ENCODE data around the gene RNF114.

The RNF114 gene

GRCh38 chr20:49918446-49918845 is 17.8 kb upstream of the RNF114 start:
- ATAC-seq (ENCODE audit: low read depth) (no peak), DNase-seq (ENCODE audit: low spot score) (no peak)
- Histone ChIP-seq H3K4me1 (ENCODE audit: insufficient read depth, poor library complexity, severe bottlenecking) (peaks cover 5% of the 10 kb centered on the region), H3K27me3 (ENCODE audit: insufficient read depth, poor library complexity, severe bottlenecking) (no peaks in the 10 kb centered on the region), H3K27ac (ENCODE audit: poor library complexity, severe bottlenecking) (no peak overlapping the region), H3K4me3 (ENCODE audit: severe bottlenecking) (no peak overlapping the region), H3K9me3 (ENCODE audit: severe bottlenecking) (no peaks in the 10 kb centered on the region), H3K36me3 (ENCODE audit: low read depth) (peaks cover 1% of the 10 kb centered on the region; the same call in 1 of the 2 replicates)
- no peak for TF ChIP-seq CTCF (IDR thresholded peaks at IDR 0.05; ENCODE audit: poor library complexity, severe bottlenecking)

DNA sequence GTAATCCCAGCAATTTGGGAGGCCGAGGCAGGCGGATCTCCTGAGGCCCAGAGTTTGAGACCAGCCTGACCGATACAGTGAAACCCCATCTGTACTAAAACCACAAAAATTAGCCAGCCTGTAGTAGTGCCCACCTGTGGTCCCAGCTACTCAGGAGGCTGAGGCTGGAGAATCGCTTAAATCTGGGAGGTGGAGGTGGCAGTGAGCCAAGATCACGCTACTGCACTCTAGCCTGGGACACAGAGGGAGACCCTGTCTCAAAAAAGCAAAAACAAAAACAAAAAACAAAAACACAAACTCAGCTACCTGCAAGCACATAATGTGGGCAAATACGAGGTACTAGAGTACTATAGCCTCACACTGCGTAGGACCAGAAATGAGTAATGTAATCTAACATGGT is 17.2 kb upstream of the RNF114 start:
- DNase-seq (ENCODE audit: low spot score) (no peak), ATAC-seq (ENCODE audit: low read depth) (no peak)
- Histone ChIP-seq H3K4me1 (ENCODE audit: insufficient read depth, poor library complexity, severe bottlenecking) (peaks cover 5% of the 10 kb centered on the region), H3K27ac (ENCODE audit: poor library complexity, severe bottlenecking) (no peak overlapping the region), H3K27me3 (ENCODE audit: insufficient read depth, poor library complexity, severe bottlenecking) (no peaks in the 10 kb centered on the region), H3K4me3 (ENCODE audit: severe bottlenecking) (no peak overlapping the region), H3K9me3 (ENCODE audit: severe bottlenecking) (no peaks in the 10 kb centered on the region), H3K36me3 (ENCODE audit: low read depth) (no peaks in the 10 kb centered on the region)
- TF ChIP-seq CTCF (IDR thresholded peaks at IDR 0.05; ENCODE audit: poor library complexity, severe bottlenecking): no peak

GRCh38 chr20:49919461-49919860 is 16.7 kb upstream of the RNF114 start:
- Histone ChIP-seq H3K4me1 (ENCODE audit: insufficient read depth, poor library complexity, severe bottlenecking) (peaks cover 5% of the 10 kb centered on the region), H3K27me3 (ENCODE audit: insufficient read depth, poor library complexity, severe bottlenecking) (no peaks in the 10 kb centered on the region), H3K27ac (ENCODE audit: poor library complexity, severe bottlenecking) (no peak overlapping the region), H3K36me3 (ENCODE audit: low read depth) (no peaks in the 10 kb centered on the region), H3K9me3 (ENCODE audit: severe bottlenecking) (no peaks in the 10 kb centered on the region), H3K4me3 (ENCODE audit: severe bottlenecking) (no peak overlapping the region)
- TF ChIP-seq CTCF (IDR thresholded peaks at IDR 0.05; ENCODE audit: poor library complexity, severe bottlenecking): no peak
- ATAC-seq (ENCODE audit: low read depth) (no peak), DNase-seq (ENCODE audit: low spot score) (no peak)

- H3K36me3 ChIP-seq (ENCODE audit: low read depth): no peaks in the 10 kb centered on the region
- ATAC-seq (ENCODE audit: low read depth): no peak
- H3K27me3 ChIP-seq (ENCODE audit: insufficient read depth, poor library complexity, severe bottlenecking): no peaks in the 10 kb centered on the region
- H3K4me3 ChIP-seq (ENCODE audit: severe bottlenecking): no peak overlapping the region
- no peaks in the 10 kb centered on the region for H3K4me1 ChIP-seq (ENCODE audit: insufficient read depth, poor library complexity, severe bottlenecking)
- TF ChIP-seq CTCF (IDR thresholded peaks at IDR 0.05; ENCODE audit: poor library complexity, severe bottlenecking): no peak
- no peak overlapping the region for H3K27ac ChIP-seq (ENCODE audit: poor library complexity, severe bottlenecking)
- no peaks in the 10 kb centered on the region for H3K9me3 ChIP-seq (ENCODE audit: severe bottlenecking)
- DNase-seq (ENCODE audit: low spot score): no peak
Measured at GRCh38 chr20:49924247-49924646, 11.9 kb upstream of the RNF114 start.

GRCh38 chr20:49925901-49926454 is 10.2 kb upstream of the RNF114 start:
- no peak for ATAC-seq (ENCODE audit: low read depth)

More at GRCh38 chr20:49925901-49926454, 10.2 kb upstream of the RNF114 start:
- DNase-seq (ENCODE audit: low spot score): no peak
- H3K4me1 ChIP-seq (ENCODE audit: insufficient read depth, poor library complexity, severe bottlenecking): no peaks in the 10 kb centered on the region
- no peak overlapping the region for H3K27ac ChIP-seq (ENCODE audit: poor library complexity, severe bottlenecking)
- no peaks in the 10 kb centered on the region for H3K9me3 ChIP-seq (ENCODE audit: severe bottlenecking)
- TF ChIP-seq CTCF (IDR thresholded peaks at IDR 0.05; ENCODE audit: poor library complexity, severe bottlenecking): no peak
- H3K27me3 ChIP-seq (ENCODE audit: insufficient read depth, poor library complexity, severe bottlenecking): no peaks in the 10 kb centered on the region
- no peak overlapping the region for H3K4me3 ChIP-seq (ENCODE audit: severe bottlenecking)
- H3K36me3 ChIP-seq (ENCODE audit: low read depth): no peaks in the 10 kb centered on the region

Data from RWPE2 (cell line).